Neural cell (in vitro differentiated cells): ENCODE measurements around the gene SASH3. TPM values are rescaled to one million over a fixed set of nuclear protein-coding genes. Genes with fewer than 3 reads are reported as not detected.

Experiments used
- H2AFZ ChIP-seq: fragments of 200-600, 300-800 bp; sonication (generic), shearing (Covaris generic); 2 replicates; pipeline ENCODE4 v1.6.0; 2014; ENCODE audit warnings: low read depth, mild to moderate bottlenecking, antibody characterized with exemption, low read length, moderate library complexity
- H3F3A ChIP-seq: fragments of 200-600 bp; shearing (Covaris generic); 2 replicates; pipeline ENCODE4 v1.6.1; 2016; ENCODE audit warnings: mild to moderate bottlenecking, moderate library complexity, mixed read lengths, antibody characterized with exemption, low read length; ENCODE audit not compliant: insufficient read depth, poor library complexity, severe bottlenecking
- H3K27ac ChIP-seq: fragments of 200-600, 300-800 bp; sonication (generic), shearing (Covaris generic); 2 replicates; pipeline ENCODE4 v1.5.1; 2014; ENCODE audit warnings: mild to moderate bottlenecking, low read length, moderate library complexity
- H3K27me3 ChIP-seq: fragments of 300-800, 200-600 bp; sonication (generic), shearing (Covaris generic); 2 replicates; pipeline ENCODE4 v1.6.0; 2014; ENCODE audit warnings: mild to moderate bottlenecking, low read depth, low read length, moderate library complexity; ENCODE audit not compliant: insufficient read depth
- H3K36me3 ChIP-seq: fragments of 300-800, 200-600 bp; sonication (generic), shearing (Covaris generic); 2 replicates; pipeline ENCODE4 v1.5.1; 2014; ENCODE audit warnings: mild to moderate bottlenecking, antibody characterized with exemption, low read length, moderate library complexity; ENCODE audit not compliant: insufficient read depth
- H3K4me2 ChIP-seq: fragments of 300-800, 200-600 bp; sonication (generic), shearing (Covaris generic); 2 replicates; pipeline ENCODE4 v1.6.0; 2014; ENCODE audit warnings: mild to moderate bottlenecking, low read length
- H3K4me3 ChIP-seq: fragments of 300-800, 200-600 bp; sonication (generic), shearing (Covaris generic); 2 replicates; pipeline ENCODE4 v1.5.1; 2014; ENCODE audit warnings: mild to moderate bottlenecking, low read length, moderate library complexity
- H3K79me2 ChIP-seq: fragments of 200-600 bp; shearing (Covaris generic); replicated peaks from 2 replicates; pipeline ENCODE4 v1.6.0; 2014; ENCODE audit warnings: mild to moderate bottlenecking, low read length, moderate library complexity; ENCODE audit not compliant: insufficient read depth
- H3K9ac ChIP-seq: fragments of 300-800, 200-600 bp; sonication (generic), shearing (Covaris generic); 2 replicates; pipeline ENCODE4 v1.6.1; 2016; ENCODE audit warnings: mild to moderate bottlenecking, low read length, mixed read lengths
- H3K9me2 ChIP-seq: fragments of 200-600 bp; shearing (Covaris generic); 2 replicates; pipeline ENCODE4 v1.6.1; 2016; ENCODE audit warnings: mild to moderate bottlenecking, low read length, mixed read lengths; ENCODE audit not compliant: insufficient read depth
- H3K9me3 ChIP-seq: fragments of 200-600, 300-800 bp; sonication (generic), shearing (Covaris generic); 2 replicates; pipeline ENCODE4 v1.6.1; 2016; ENCODE audit warnings: mild to moderate bottlenecking, mixed run types, low read length, moderate library complexity, mixed read lengths
- H4K20me1 ChIP-seq: fragments of 200-600 bp; shearing (Covaris generic); 2 replicates; pipeline ENCODE4 v1.6.1; 2016; ENCODE audit warnings: mild to moderate bottlenecking, mixed run types; ENCODE audit not compliant: insufficient read depth
- EP300 ChIP-seq: fragments of 450-650 bp; conservative IDR thresholded peaks from 2 replicates; pipeline ENCODE4 v1.6.1; 2014; ENCODE audit warnings: antibody characterized with exemption, mild to moderate bottlenecking, moderate library complexity; ENCODE audit not compliant: poor library complexity, severe bottlenecking
- EZH2 ChIP-seq: fragments of 200-600, 300-800 bp; shearing (Covaris generic), sonication (generic); IDR thresholded peaks from 2 replicates; pipeline ENCODE4 v1.6.1; 2014; ENCODE audit warnings: antibody characterized with exemption, low read length, borderline replicate concordance, mild to moderate bottlenecking; ENCODE audit not compliant: insufficient read depth, poor library complexity, severe bottlenecking
- MXI1 ChIP-seq: fragments of 450-650 bp; conservative IDR thresholded peaks from 2 replicates; pipeline ENCODE4 v1.6.1; 2014; ENCODE audit warnings: antibody characterized with exemption, mild to moderate bottlenecking; ENCODE audit not compliant: poor library complexity, severe bottlenecking
- POLR2AphosphoS5 ChIP-seq: IDR thresholded peaks from 2 replicates; pipeline ENCODE4 v1.6.1; 2012
- RAD21 ChIP-seq: fragments of 450-650 bp; conservative IDR thresholded peaks from 2 replicates; pipeline ENCODE4 v1.6.1; 2014; ENCODE audit warnings: antibody characterized with exemption, mild to moderate bottlenecking, moderate library complexity
- REST ChIP-seq: IDR thresholded peaks from 2 replicates; pipeline ENCODE4 v1.6.1; 2012; ENCODE audit warnings: borderline replicate concordance
- SMC3 ChIP-seq: fragments of 450-650 bp; conservative IDR thresholded peaks from 2 replicates; pipeline ENCODE4 v1.6.1; 2014; ENCODE audit warnings: antibody characterized with exemption, mild to moderate bottlenecking, moderate library complexity; ENCODE audit not compliant: poor library complexity
- TAF1 ChIP-seq: IDR thresholded peaks from 2 replicates; pipeline ENCODE4 v1.6.1; 2012; ENCODE audit warnings: low read depth
- polyA plus RNA-seq: library from polyadenylated mRNA; depleted of rRNA; stranded (reverse); fragments of >200 nt; gene quantifications from 2 replicates; pipeline ENCODE4 v1.2.3, GENCODE V29; 2014
- TF ChIP-seq, protein P1 (sequence below): fragments of 450-650 bp; IDR thresholded peaks from 2 replicates; pipeline ENCODE4 v1.5.1; 2014; ENCODE audit warnings: antibody characterized with exemption, mild to moderate bottlenecking, moderate library complexity; ENCODE audit not compliant: poor library complexity, severe bottlenecking

The SASH3 gene
- polyA plus RNA-seq, 1 donor from 2014 or later: not detected

- no peaks in the 10 kb centered on the region for H3K27me3 ChIP-seq
- TF ChIP-seq EP300 (no peak), TAF1 (no peak), MXI1 (no peak), REST (no peak)
- no peak overlapping the region for H3K4me2 ChIP-seq
- H3K79me2 ChIP-seq: no peaks in the 10 kb centered on the region
- H3K9me3 ChIP-seq: no peaks in the 10 kb centered on the region
- no peak overlapping the region for H3K4me3 ChIP-seq
- no peaks in the 10 kb centered on the region for H3K36me3 ChIP-seq
- H2AFZ ChIP-seq: no peak overlapping the region
- no peaks in the 10 kb centered on the region for H3F3A ChIP-seq
- no peak overlapping the region for H3K27ac ChIP-seq
- H4K20me1 ChIP-seq: no peaks in the 10 kb centered on the region
- H3K9me2 ChIP-seq: no peaks in the 10 kb centered on the region
- no peak overlapping the region for H3K9ac ChIP-seq
Measured at GRCh38 chrX:129748305-129748704, 31.4 kb upstream of the SASH3 start.

DNA sequence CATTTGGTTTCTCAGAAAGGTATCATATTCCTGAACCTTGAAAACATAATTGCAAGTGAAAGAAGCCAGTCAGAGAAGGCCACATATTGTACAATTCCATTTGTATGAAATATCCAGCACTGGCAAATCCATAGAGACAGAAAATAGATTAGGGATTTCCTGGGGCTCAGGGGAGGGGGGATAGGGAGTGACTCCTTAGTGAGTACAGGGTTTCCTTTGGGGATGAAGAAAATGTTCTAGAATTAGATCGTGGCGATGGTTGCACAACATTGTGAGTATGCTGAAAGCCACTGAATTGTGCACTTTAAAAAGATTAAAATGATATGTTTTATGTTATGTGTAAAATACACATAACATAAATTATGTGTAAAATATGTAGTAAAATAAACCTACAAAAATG lies 30.7 kb upstream of the SASH3 start:
- Histone ChIP-seq H4K20me1 (no peaks in the 10 kb centered on the region), H2AFZ (no peak overlapping the region)
- no peak for TF ChIP-seq MXI1
- TF ChIP-seq, protein P1, sequence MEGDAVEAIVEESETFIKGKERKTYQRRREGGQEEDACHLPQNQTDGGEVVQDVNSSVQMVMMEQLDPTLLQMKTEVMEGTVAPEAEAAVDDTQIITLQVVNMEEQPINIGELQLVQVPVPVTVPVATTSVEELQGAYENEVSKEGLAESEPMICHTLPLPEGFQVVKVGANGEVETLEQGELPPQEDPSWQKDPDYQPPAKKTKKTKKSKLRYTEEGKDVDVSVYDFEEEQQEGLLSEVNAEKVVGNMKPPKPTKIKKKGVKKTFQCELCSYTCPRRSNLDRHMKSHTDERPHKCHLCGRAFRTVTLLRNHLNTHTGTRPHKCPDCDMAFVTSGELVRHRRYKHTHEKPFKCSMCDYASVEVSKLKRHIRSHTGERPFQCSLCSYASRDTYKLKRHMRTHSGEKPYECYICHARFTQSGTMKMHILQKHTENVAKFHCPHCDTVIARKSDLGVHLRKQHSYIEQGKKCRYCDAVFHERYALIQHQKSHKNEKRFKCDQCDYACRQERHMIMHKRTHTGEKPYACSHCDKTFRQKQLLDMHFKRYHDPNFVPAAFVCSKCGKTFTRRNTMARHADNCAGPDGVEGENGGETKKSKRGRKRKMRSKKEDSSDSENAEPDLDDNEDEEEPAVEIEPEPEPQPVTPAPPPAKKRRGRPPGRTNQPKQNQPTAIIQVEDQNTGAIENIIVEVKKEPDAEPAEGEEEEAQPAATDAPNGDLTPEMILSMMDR: no peak
- TF ChIP-seq TAF1: no peak
- TF ChIP-seq EP300: no peak
- TF ChIP-seq EZH2: no peak
- TF ChIP-seq POLR2AphosphoS5: no peak
- TF ChIP-seq REST: no peak
- no peak for TF ChIP-seq SMC3
- no peak for TF ChIP-seq RAD21

More for the DNA sequence above, 30.7 kb upstream of the SASH3 start:
- Histone ChIP-seq H3K4me3 (no peak overlapping the region), H3K27ac (no peak overlapping the region), H3K9me2 (no peaks in the 10 kb centered on the region), H3K79me2 (no peaks in the 10 kb centered on the region), H3F3A (no peaks in the 10 kb centered on the region), H3K9me3 (no peaks in the 10 kb centered on the region), H3K36me3 (no peaks in the 10 kb centered on the region), H3K4me2 (no peak overlapping the region), H3K9ac (no peak overlapping the region), H3K27me3 (no peaks in the 10 kb centered on the region)
